Measurements from ENCODE around the gene DSE.

Gene DSE

DNA sequence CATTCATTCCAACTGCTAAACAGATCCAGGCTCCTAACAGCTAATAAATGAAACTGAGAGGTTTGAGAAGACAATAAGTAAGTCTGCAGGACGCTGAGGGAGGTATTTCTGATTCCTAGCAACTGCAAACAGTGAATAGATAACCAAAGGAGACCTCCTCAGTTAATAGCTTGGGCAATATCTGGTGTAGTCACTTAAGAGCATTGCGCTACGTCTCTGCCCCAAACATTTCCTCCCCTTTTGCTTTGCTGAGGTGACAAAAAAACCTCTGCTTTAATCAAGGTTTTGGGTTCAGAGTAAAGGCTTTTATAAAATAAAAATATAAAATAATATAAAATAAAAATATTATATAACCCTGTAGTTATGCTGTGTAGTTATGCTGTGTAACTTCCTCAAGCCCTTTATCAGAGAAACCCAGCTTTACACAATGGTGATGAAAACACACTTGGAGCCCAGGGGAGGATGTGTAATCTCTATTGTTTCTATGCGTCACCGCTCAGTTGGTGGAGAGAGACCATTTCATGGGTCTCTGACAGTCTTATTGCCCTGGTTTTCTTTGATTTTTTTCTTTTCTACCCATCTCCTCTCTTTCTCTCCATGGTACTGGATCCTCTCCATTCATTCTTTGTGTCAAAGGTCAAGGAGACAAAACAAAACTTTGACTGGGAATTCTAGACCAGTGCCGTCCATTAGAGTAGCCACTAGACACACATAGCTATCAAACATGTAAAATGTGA is 121.8 kb downstream of the DSE start:
- no peaks in the 10 kb centered on the region for H3K4me1 Mint-ChIP-seq
- H3K27me3 Mint-ChIP-seq (ENCODE audit: low read depth), result no peaks in the 10 kb centered on the region
- TF ChIP-seq CTCF (IDR thresholded peaks at IDR 0.05; ENCODE audit: unreplicated experiment in 3 of 3), result no peak
- no peak overlapping the region for H3K27ac Mint-ChIP-seq
- H3K9me3 Mint-ChIP-seq, result peaks cover 15% of the 10 kb centered on the region
- no peaks in the 10 kb centered on the region for H3K36me3 Mint-ChIP-seq (ENCODE audit: low read depth)
- H3K4me3 Mint-ChIP-seq, result no peak overlapping the region

Data from nephron (organoid).